DOHH2 (cell line): ENCODE measurements around the gene CNTN5.

Source experiments
- H3F3A ChIP-seq: fragments of 200-600 bp; sonication (generic), shearing (Covaris generic); 2 replicates; pipeline ENCODE4 v1.6.0; 2016; ENCODE audit warnings: antibody characterized with exemption, mild to moderate bottlenecking; ENCODE audit not compliant: control insufficient read depth, insufficient read depth
- H3K27ac ChIP-seq: fragments of 200-600 bp; sonication (generic); 2 replicates; pipeline ENCODE4 v1.5.1; 2014; ENCODE audit warnings: low read depth, mild to moderate bottlenecking, low read length, moderate library complexity
- H3K27me3 ChIP-seq: fragments of 200-600 bp; sonication (generic); 2 replicates; pipeline ENCODE4 v1.6.1; 2014; ENCODE audit warnings: mild to moderate bottlenecking, low read length, mixed read lengths; ENCODE audit not compliant: control insufficient read depth
- H3K36me3 ChIP-seq: fragments of 200-600 bp; sonication (generic); 2 replicates; pipeline ENCODE4 v1.6.1; 2014; ENCODE audit warnings: mild to moderate bottlenecking, low read length, moderate library complexity, mixed read lengths; ENCODE audit not compliant: control insufficient read depth
- H3K4me1 ChIP-seq: fragments of 200-600 bp; sonication (generic); 2 replicates; pipeline ENCODE4 v1.6.1; 2014; ENCODE audit warnings: mild to moderate bottlenecking, low read length, mixed read lengths; ENCODE audit not compliant: control insufficient read depth
- H3K4me2 ChIP-seq: fragments of 200-600 bp; sonication (generic); 2 replicates; pipeline ENCODE4 v1.6.0; 2014; ENCODE audit warnings: mild to moderate bottlenecking, low read length, moderate library complexity
- H3K4me3 ChIP-seq: fragments of 200-600 bp; sonication (generic); 2 replicates; pipeline ENCODE4 v1.5.1; 2014; ENCODE audit warnings: mild to moderate bottlenecking, low read length, mixed read lengths
- H3K79me2 ChIP-seq: fragments of 200-600 bp; sonication (generic); 2 replicates; pipeline ENCODE4 v1.6.1; 2014; ENCODE audit warnings: mild to moderate bottlenecking, low read length, mixed read lengths; ENCODE audit not compliant: control insufficient read depth
- H3K9me2 ChIP-seq: fragments of 200-600 bp; sonication (generic); replicated peaks from 2 replicates; pipeline ENCODE4 v1.6.1; 2014; ENCODE audit warnings: mild to moderate bottlenecking, low read length, mixed read lengths; ENCODE audit not compliant: control insufficient read depth
- H3K9me3 ChIP-seq: fragments of 200-600 bp; sonication (generic); 2 replicates; pipeline ENCODE4 v1.6.1; 2014; ENCODE audit warnings: antibody characterized with exemption, low read length, mixed read lengths; ENCODE audit not compliant: control insufficient read depth, insufficient read depth
- H4K20me1 ChIP-seq: fragments of 200-600 bp; sonication (generic); 2 replicates; pipeline ENCODE4 v1.6.0; 2014; ENCODE audit warnings: low read depth, mild to moderate bottlenecking, antibody characterized with exemption, low read length, moderate library complexity; ENCODE audit not compliant: control insufficient read depth, insufficient read depth
- EZH2phosphoT487 ChIP-seq: fragments of 200-600 bp; sonication (generic); IDR thresholded peaks from 2 replicates; pipeline ENCODE4 v1.6.1; 2017; ENCODE audit warnings: borderline replicate concordance, mild to moderate bottlenecking, antibody characterized with exemption, low read length, moderate library complexity, mixed read lengths
- TF ChIP-seq, protein P1 (sequence below): fragments of 200-600 bp; sonication (generic); IDR thresholded peaks from one replicate; pipeline ENCODE4 v1.5.1; 2014; ENCODE audit warnings: antibody characterized with exemption, mild to moderate bottlenecking, low read depth, low read length; ENCODE audit not compliant: poor library complexity, severe bottlenecking

The CNTN5 gene

DNA sequence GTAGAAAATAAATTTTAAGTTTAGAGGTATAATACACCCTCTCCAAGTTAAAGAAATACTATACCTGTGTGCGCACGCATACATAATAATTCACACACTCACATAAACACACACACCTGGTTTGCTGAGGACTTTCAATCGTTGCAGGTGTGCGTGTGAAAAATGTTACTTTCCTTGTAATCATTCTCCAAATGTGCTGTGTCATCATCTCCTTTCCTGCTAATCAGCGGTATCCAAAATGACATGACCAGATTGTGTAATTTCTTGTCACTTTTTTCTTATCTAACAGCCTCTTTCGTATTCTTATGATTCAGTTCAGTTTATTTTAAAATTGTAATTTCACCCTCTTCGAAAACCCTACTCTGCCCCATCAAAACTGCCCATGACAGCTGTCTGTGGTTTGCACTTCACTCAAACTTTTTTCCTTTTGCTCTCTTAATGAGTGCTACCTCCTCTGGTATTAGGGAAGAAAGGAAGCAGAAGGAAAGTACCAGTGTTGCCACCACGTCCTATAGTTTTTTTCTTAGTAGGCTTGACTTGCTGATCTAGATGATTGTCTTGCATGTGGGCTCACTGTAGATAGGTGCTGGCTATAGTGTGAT lies 651.2 kb downstream of the CNTN5 start:
- Histone ChIP-seq H3K4me1 (no peaks in the 10 kb centered on the region), H3K4me3 (no peak overlapping the region), H3K9me2 (no peaks in the 10 kb centered on the region), H3K4me2 (no peak overlapping the region), H3F3A (no peaks in the 10 kb centered on the region), H3K9me3 (no peaks in the 10 kb centered on the region), H4K20me1 (no peaks in the 10 kb centered on the region), H3K27ac (no peak overlapping the region), H3K79me2 (no peaks in the 10 kb centered on the region), H3K27me3 (no peaks in the 10 kb centered on the region), H3K36me3 (no peaks in the 10 kb centered on the region)
- no peak for TF ChIP-seq EZH2phosphoT487
- TF ChIP-seq, protein P1, sequence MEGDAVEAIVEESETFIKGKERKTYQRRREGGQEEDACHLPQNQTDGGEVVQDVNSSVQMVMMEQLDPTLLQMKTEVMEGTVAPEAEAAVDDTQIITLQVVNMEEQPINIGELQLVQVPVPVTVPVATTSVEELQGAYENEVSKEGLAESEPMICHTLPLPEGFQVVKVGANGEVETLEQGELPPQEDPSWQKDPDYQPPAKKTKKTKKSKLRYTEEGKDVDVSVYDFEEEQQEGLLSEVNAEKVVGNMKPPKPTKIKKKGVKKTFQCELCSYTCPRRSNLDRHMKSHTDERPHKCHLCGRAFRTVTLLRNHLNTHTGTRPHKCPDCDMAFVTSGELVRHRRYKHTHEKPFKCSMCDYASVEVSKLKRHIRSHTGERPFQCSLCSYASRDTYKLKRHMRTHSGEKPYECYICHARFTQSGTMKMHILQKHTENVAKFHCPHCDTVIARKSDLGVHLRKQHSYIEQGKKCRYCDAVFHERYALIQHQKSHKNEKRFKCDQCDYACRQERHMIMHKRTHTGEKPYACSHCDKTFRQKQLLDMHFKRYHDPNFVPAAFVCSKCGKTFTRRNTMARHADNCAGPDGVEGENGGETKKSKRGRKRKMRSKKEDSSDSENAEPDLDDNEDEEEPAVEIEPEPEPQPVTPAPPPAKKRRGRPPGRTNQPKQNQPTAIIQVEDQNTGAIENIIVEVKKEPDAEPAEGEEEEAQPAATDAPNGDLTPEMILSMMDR, result no peak

DNA sequence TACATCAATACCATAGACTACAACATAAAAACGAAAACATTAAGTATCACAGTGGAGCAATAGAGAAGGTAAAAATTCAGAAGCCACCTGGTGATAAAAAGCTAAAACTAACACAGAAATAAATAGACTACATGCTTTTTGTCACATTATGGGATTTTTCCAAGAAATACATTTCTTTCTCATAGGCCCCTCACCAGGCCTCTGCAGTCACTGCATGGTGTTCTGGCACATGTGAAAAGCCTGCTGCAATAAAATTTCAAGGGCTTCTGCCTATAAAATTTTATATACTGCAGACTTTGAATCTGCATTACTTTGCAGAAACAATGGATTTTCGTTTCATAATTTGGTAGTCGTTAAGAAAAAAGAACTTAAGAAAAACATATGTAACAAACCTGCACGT lies 655.5 kb downstream of the CNTN5 start:
- Histone ChIP-seq H3K79me2 (no peaks in the 10 kb centered on the region), H3K9me3 (no peaks in the 10 kb centered on the region), H3K9me2 (no peaks in the 10 kb centered on the region), H3K36me3 (no peaks in the 10 kb centered on the region), H3K27ac (no peak overlapping the region), H3K4me1 (no peaks in the 10 kb centered on the region), H3K27me3 (no peaks in the 10 kb centered on the region), H4K20me1 (no peaks in the 10 kb centered on the region), H3F3A (no peaks in the 10 kb centered on the region), H3K4me3 (no peak overlapping the region), H3K4me2 (no peak overlapping the region)
- TF ChIP-seq, protein P1, result no peak
- no peak for TF ChIP-seq EZH2phosphoT487

DNA sequence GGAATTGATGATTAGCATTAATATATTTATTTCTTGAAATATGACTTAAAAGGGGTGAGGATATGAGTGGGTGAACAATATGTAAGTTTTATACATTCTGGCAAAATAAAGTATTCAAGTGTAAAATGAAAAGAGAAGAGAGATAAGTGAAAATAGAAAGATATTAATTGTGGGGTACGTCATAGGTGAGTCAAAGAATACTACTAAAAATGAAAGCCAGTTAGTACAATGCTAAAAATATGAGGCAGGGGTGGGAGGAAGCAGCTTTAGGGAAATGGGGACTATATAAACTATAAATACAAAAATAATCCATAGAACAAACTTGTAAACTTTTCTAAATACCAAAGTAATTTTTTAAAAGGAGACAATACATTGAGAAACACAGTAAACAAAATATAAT lies 661.4 kb downstream of the CNTN5 start:
- TF ChIP-seq, protein P1, result no peak
- TF ChIP-seq EZH2phosphoT487, result no peak
- Histone ChIP-seq H3K27me3 (no peaks in the 10 kb centered on the region), H3K4me2 (no peak overlapping the region), H3K4me3 (no peak overlapping the region), H3F3A (no peaks in the 10 kb centered on the region), H3K4me1 (no peaks in the 10 kb centered on the region), H3K9me2 (no peaks in the 10 kb centered on the region), H4K20me1 (no peaks in the 10 kb centered on the region), H3K36me3 (no peaks in the 10 kb centered on the region), H3K27ac (no peak overlapping the region), H3K79me2 (no peaks in the 10 kb centered on the region), H3K9me3 (no peaks in the 10 kb centered on the region)
